ENCODE data around the gene TRIM16. TPM values are rescaled to one million over a fixed set of nuclear protein-coding genes. Genes with fewer than 3 reads are reported as not detected.
A peak's percentile ranks its signal among the peaks of the same experiment; 100 is the strongest.
"Not testable (repeated sequence)": the region's sequence is repeated elsewhere in the genome, so short reads cannot be mapped to it uniquely, and the experiment has no call there.

Gene TRIM16
- total RNA-seq, 1 experiment from 2014 or later: 17.7 TPM

GRCh38 chr17:15683135-15683534 lies 976 bp downstream of the TRIM16 start:
- H3K4me2 ChIP-seq (ENCODE audit: insufficient read depth, insufficient read length, low read length): peak overlapping the region; percentile 50
- H4K91ac ChIP-seq (ENCODE audit: insufficient read length, low read depth, low read length); H3K27me3 ChIP-seq (ENCODE audit: insufficient read depth, low read length); H3K4me1 ChIP-seq (ENCODE audit: insufficient read depth, low read length); H2BK120ac ChIP-seq (ENCODE audit: low read depth, low read length, poor library complexity, severe bottlenecking); H3K18ac ChIP-seq (ENCODE audit: insufficient read length, low read depth, low read length); H3K4ac ChIP-seq (ENCODE audit: low read depth, low read length); H3K27ac ChIP-seq (ENCODE audit: insufficient read length, low read depth, low read length); H3K56ac ChIP-seq (ENCODE audit: insufficient read length, low read depth, low read length); H4K20me1 ChIP-seq (ENCODE audit: control insufficient read depth, insufficient read depth, insufficient read length); DNase-seq; H3K14ac ChIP-seq (ENCODE audit: insufficient read depth, low read length); H3K9ac ChIP-seq (ENCODE audit: extremely low read depth, insufficient read length, low read length); H3K27me3 Mint-ChIP-seq (ENCODE audit: low read depth); H2AK5ac ChIP-seq (ENCODE audit: insufficient read length, low read length); H3K27ac Mint-ChIP-seq; H3K9me3 Mint-ChIP-seq; H2BK12ac ChIP-seq (ENCODE audit: insufficient read length, low read depth, low read length); H3K79me2 ChIP-seq (ENCODE audit: insufficient read depth, low read length); H3K79me1 ChIP-seq (ENCODE audit: insufficient read depth, low read depth, low read length, poor library complexity, severe bottlenecking); H2AFZ ChIP-seq (ENCODE audit: low read length); H3K23ac ChIP-seq (ENCODE audit: insufficient read length, low read depth, low read length); H2BK5ac ChIP-seq (ENCODE audit: insufficient read length, low read length); H2BK15ac ChIP-seq (ENCODE audit: low read depth, low read length); H4K5ac ChIP-seq (ENCODE audit: insufficient read length, low read depth, low read length); H3K23me2 ChIP-seq (ENCODE audit: insufficient read length, low read depth, low read length, poor library complexity, severe bottlenecking); H3K9me3 ChIP-seq (ENCODE audit: control insufficient read depth, low read depth, low read length); H3T11ph ChIP-seq (ENCODE audit: low read length); H2BK20ac ChIP-seq (ENCODE audit: low read depth, low read length, poor library complexity, severe bottlenecking); H4K8ac ChIP-seq (replicated peaks; ENCODE audit: insufficient read length, low read depth, low read length): not testable (repeated sequence)
- Mint-ChIP-seq H3K4me1 (peaks cover 10 to 12% of the 10 kb centered on the region in 2 experiments), H3K4me3 (peak overlapping the region; percentile 93 to 97; a peak in 4 of 5 replicates), H3K36me3 (ENCODE audit: insufficient read depth in 1 of 3, low read depth in 3 of 3) (peaks cover 8 to 22% (median 17%) of the 10 kb centered on the region in 3 experiments)
- WGBS (ENCODE audit: extremely low coverage, insufficient read length, low lambda C conversion rate): no CpG with 5 or more reads among the region's 3 CpGs

- H3K9ac ChIP-seq (ENCODE audit: extremely low read depth, insufficient read length, low read length); DNase-seq; H2BK12ac ChIP-seq (ENCODE audit: insufficient read length, low read depth, low read length); H3K18ac ChIP-seq (ENCODE audit: insufficient read length, low read depth, low read length); H4K91ac ChIP-seq (ENCODE audit: insufficient read length, low read depth, low read length); H3K4me1 ChIP-seq (ENCODE audit: insufficient read depth, low read length); H3K27ac ChIP-seq (ENCODE audit: insufficient read length, low read depth, low read length); H2BK5ac ChIP-seq (ENCODE audit: insufficient read length, low read length); H3K4me2 ChIP-seq (ENCODE audit: insufficient read depth, insufficient read length, low read length); H2AFZ ChIP-seq (ENCODE audit: low read length); H3K27me3 Mint-ChIP-seq (ENCODE audit: low read depth); H4K8ac ChIP-seq (replicated peaks; ENCODE audit: insufficient read length, low read depth, low read length); H3K4ac ChIP-seq (ENCODE audit: low read depth, low read length); H2BK120ac ChIP-seq (ENCODE audit: low read depth, low read length, poor library complexity, severe bottlenecking); H3K23me2 ChIP-seq (ENCODE audit: insufficient read length, low read depth, low read length, poor library complexity, severe bottlenecking); H3K14ac ChIP-seq (ENCODE audit: insufficient read depth, low read length); H3K27ac Mint-ChIP-seq; H3K9me3 Mint-ChIP-seq; H3K9me3 ChIP-seq (ENCODE audit: control insufficient read depth, low read depth, low read length); H2BK20ac ChIP-seq (ENCODE audit: low read depth, low read length, poor library complexity, severe bottlenecking); H2AK5ac ChIP-seq (ENCODE audit: insufficient read length, low read length); H3T11ph ChIP-seq (ENCODE audit: low read length); H3K23ac ChIP-seq (ENCODE audit: insufficient read length, low read depth, low read length); H2BK15ac ChIP-seq (ENCODE audit: low read depth, low read length); H3K56ac ChIP-seq (ENCODE audit: insufficient read length, low read depth, low read length); H3K4me1 Mint-ChIP-seq; H3K79me1 ChIP-seq (ENCODE audit: insufficient read depth, low read depth, low read length, poor library complexity, severe bottlenecking); H4K20me1 ChIP-seq (ENCODE audit: control insufficient read depth, insufficient read depth, insufficient read length); H3K27me3 ChIP-seq (ENCODE audit: insufficient read depth, low read length); H4K5ac ChIP-seq (ENCODE audit: insufficient read length, low read depth, low read length); H3K79me2 ChIP-seq (ENCODE audit: insufficient read depth, low read length); H3K4me3 Mint-ChIP-seq: not testable (repeated sequence)
- peaks cover 19 to 48% (median 40%) of the 10 kb centered on the region in 3 experiments; a peak in 6 of 7 replicates for H3K36me3 Mint-ChIP-seq (ENCODE audit: insufficient read depth in 1 of 3, low read depth in 3 of 3)
- no CpG with 5 or more reads among the region's 6 CpGs for WGBS (ENCODE audit: extremely low coverage, insufficient read length, low lambda C conversion rate)
Observed at GRCh38 chr17:15675991-15676390, 8.1 kb downstream of the TRIM16 start.
